SK-N-SH (cell line): ENCODE data around the gene KRTAP21-3.

Experiments used
- CTCF ChIP-seq: fragments of 200-600 bp; sonication (generic); IDR thresholded peaks from 2 replicates; pipeline ENCODE4 v1.6.1; 2017; ENCODE audit warnings: antibody characterized with exemption, mild to moderate bottlenecking, moderate library complexity
- ELF1 ChIP-seq: IDR thresholded peaks from 2 replicates; pipeline ENCODE4 v1.4.0; 2012
- EP300 ChIP-seq, 2 experiments: IDR thresholded peaks; 2 replicates each; pipeline versions ENCODE4 v1.4.0 to v1.6.1; 2012; ENCODE audit warnings: borderline replicate concordance in 1 of 2, low read depth in 1 of 2, low read length in 1 of 2
- EZH2phosphoT487 ChIP-seq: fragments of 200-600 bp; sonication (generic); IDR thresholded peaks from 2 replicates; pipeline ENCODE4 v1.6.1; 2017; ENCODE audit warnings: low read depth, mixed run types, mild to moderate bottlenecking, antibody characterized with exemption, moderate library complexity, borderline replicate concordance
- FOXM1 ChIP-seq: IDR thresholded peaks from 2 replicates; pipeline ENCODE4 v1.4.0; 2012; ENCODE audit warnings: low read depth, mild to moderate bottlenecking
- GABPA ChIP-seq: IDR thresholded peaks from 2 replicates; pipeline ENCODE4 v1.4.0; 2012; ENCODE audit warnings: low read depth, mild to moderate bottlenecking
- IRF3 ChIP-seq: fragments of 150-350 bp; IDR thresholded peaks from 2 replicates; pipeline ENCODE4 v1.6.1; 2016; ENCODE audit warnings: mild to moderate bottlenecking, low read depth, low read length
- MEF2A ChIP-seq: IDR thresholded peaks from 2 replicates; pipeline ENCODE4 v1.4.0; 2012; ENCODE audit warnings: low read depth, borderline replicate concordance
- NFIC ChIP-seq: IDR thresholded peaks from 2 replicates; pipeline ENCODE4 v1.4.0; 2012; ENCODE audit warnings: borderline replicate concordance
- PBX3 ChIP-seq: IDR thresholded peaks from 2 replicates; pipeline ENCODE4; 2012
- RAD21 ChIP-seq: IDR thresholded peaks from 2 replicates; pipeline ENCODE4 v1.6.1; 2012; ENCODE audit warnings: mild to moderate bottlenecking, low read length
- REST ChIP-seq: IDR thresholded peaks from 2 replicates; pipeline ENCODE4 v1.6.1; 2012; ENCODE audit warnings: mild to moderate bottlenecking, low read depth, low read length, moderate library complexity

- TF ChIP-seq CTCF: no peak
- no peak for TF ChIP-seq MEF2A
- TF ChIP-seq REST: no peak
- TF ChIP-seq IRF3: no peak
- TF ChIP-seq PBX3: peak; percentile 52; the same call in 1 of the 2 replicates
- TF ChIP-seq FOXM1: no peak
- no peak for TF ChIP-seq RAD21
- TF ChIP-seq EZH2phosphoT487: no peak
- peak in 1 of 2 experiments; percentile 21; a peak in 1 of 4 replicates for TF ChIP-seq EP300 (IDR thresholded peaks at IDR 0.05; ENCODE audit: borderline replicate concordance in 1 of 2, low read depth in 1 of 2, low read length in 1 of 2)
- TF ChIP-seq ELF1: no peak
- TF ChIP-seq GABPA: no peak
- TF ChIP-seq NFIC: no peak
Measured at GRCh38 chr21:30684506-30684905, 34.1 kb downstream of the KRTAP21-3 start.
